Epidermal melanocyte (primary cell): ENCODE measurements around the gene INPP5A.

Experiments used
- DNase-seq: peaks from one replicate; pipeline ENCODE4 v3.0.0; 2011; ENCODE audit warnings: low spot score; ENCODE audit not compliant: insufficient read length

The INPP5A gene

GRCh38 chr10:132655735-132656134 is 118.1 kb downstream of the INPP5A start:
- no peak for DNase-seq

GRCh38 chr10:132656283-132657126 is 118.9 kb downstream of the INPP5A start:
- DNase-seq = no peak

- DNase-seq = no peak
Measured at GRCh38 chr10:132657127-132657706, 119.6 kb downstream of the INPP5A start.

GRCh38 chr10:132657748-132658147 is 120.2 kb downstream of the INPP5A start:
- DNase-seq = no peak

GRCh38 chr10:132658546-132659205 is 121.1 kb downstream of the INPP5A start:
- DNase-seq = no peak

GRCh38 chr10:132659206-132660091 is 121.9 kb downstream of the INPP5A start:
- no peak for DNase-seq

- DNase-seq = no peak
Measured at GRCh38 chr10:132660385-132660784, 122.8 kb downstream of the INPP5A start.

- no peak for DNase-seq
Measured at GRCh38 chr10:132662186-132662920, 124.8 kb downstream of the INPP5A start.

GRCh38 chr10:132663666-132664365 is 126.2 kb downstream of the INPP5A start:
- DNase-seq = peak; percentile 61

- no peak for DNase-seq
Measured at GRCh38 chr10:132664407-132664806, 126.8 kb downstream of the INPP5A start.

- no peak for DNase-seq
Measured at GRCh38 chr10:132664883-132665282, 127.3 kb downstream of the INPP5A start.

- no peak for DNase-seq
Measured at GRCh38 chr10:132665946-132666704, 128.5 kb downstream of the INPP5A start.

- no peak for DNase-seq
Measured at GRCh38 chr10:132666705-132667341, 129.2 kb downstream of the INPP5A start.

GRCh38 chr10:132667342-132668047 is 129.9 kb downstream of the INPP5A start:
- no peak for DNase-seq

- DNase-seq = no peak
Measured at GRCh38 chr10:132668048-132668394, 130.4 kb downstream of the INPP5A start.

GRCh38 chr10:132669208-132669861 is 131.7 kb downstream of the INPP5A start:
- no peak for DNase-seq

- no peak for DNase-seq
Measured at GRCh38 chr10:132670546-132671227, 133.1 kb downstream of the INPP5A start.
